Activated CD4-positive, alpha-beta T cell treated with anti-CD3 and anti-CD28 coated beads for 24 hours (primary cell): ENCODE measurements around the gene ZNF124.
A peak's percentile ranks its signal among the peaks of the same experiment; 100 is the strongest.

Experiments used
- DNase-seq, 2 donors: peaks; one replicate each; pipeline ENCODE4 v3.0.0-alpha.2; 2020; ENCODE audit warnings: low read depth in 2 of 2

The ZNF124 gene

GRCh38 chr1:247113094-247113497 lies 58.7 kb downstream of the ZNF124 start:
- DNase-seq, result no peak

- DNase-seq, result no peak
These were observed 59.4 kb downstream of the ZNF124 start for GRCh38 chr1:247112479-247112781.

GRCh38 chr1:247111700-247112478 lies 59.9 kb downstream of the ZNF124 start:
- DNase-seq, result no peak

GRCh38 chr1:247111259-247111699 lies 60.5 kb downstream of the ZNF124 start:
- DNase-seq, result no peak

GRCh38 chr1:247110627-247111258 lies 61.1 kb downstream of the ZNF124 start:
- DNase-seq, result peak; percentile 35 to 37

- no peak for DNase-seq
These were observed 64.1 kb downstream of the ZNF124 start for GRCh38 chr1:247107694-247108093.

GRCh38 chr1:247105966-247106365 lies 65.9 kb downstream of the ZNF124 start:
- DNase-seq, result no peak
